Kidney epithelial cell (primary cell): Measurements from ENCODE around the gene ADGRE2. TPM values are rescaled to one million over a fixed set of nuclear protein-coding genes. Genes with fewer than 3 reads are reported as not detected.

ENCODE experiments used
- DNase-seq: peaks from one replicate; pipeline ENCODE4 v3.0.0-alpha.2; 2010; ENCODE audit warnings: low read depth
- H3K27me3 ChIP-seq: 2 replicates; pipeline ENCODE4 v1.6.0; 2011; ENCODE audit warnings: low read length; ENCODE audit not compliant: control insufficient read depth, insufficient read depth
- H3K36me3 ChIP-seq: 2 replicates; pipeline ENCODE4 v1.5.1; 2011; ENCODE audit warnings: low read length; ENCODE audit not compliant: control insufficient read depth, insufficient read depth
- H3K4me3 ChIP-seq: 2 replicates; pipeline ENCODE4 v1.5.1; 2011; ENCODE audit warnings: low read depth, mild to moderate bottlenecking, control low read depth, low read length
- total RNA-seq: library from RNA; depleted of rRNA; stranded (reverse); fragments of >200 nt; gene quantifications from 2 replicates; pipeline ENCODE4 v1.2.3, GENCODE V29; 2015
- TF ChIP-seq, protein P1 (sequence below): IDR thresholded peaks from 2 replicates; pipeline ENCODE4 v1.5.1; 2011; ENCODE audit warnings: mild to moderate bottlenecking, moderate library complexity, low read length, control low read depth, inconsistent platforms; ENCODE audit not compliant: insufficient read depth, poor library complexity, severe bottlenecking

ADGRE2 gene
- total RNA-seq, 1 donor from 2014 or later = 0.21 TPM

DNA sequence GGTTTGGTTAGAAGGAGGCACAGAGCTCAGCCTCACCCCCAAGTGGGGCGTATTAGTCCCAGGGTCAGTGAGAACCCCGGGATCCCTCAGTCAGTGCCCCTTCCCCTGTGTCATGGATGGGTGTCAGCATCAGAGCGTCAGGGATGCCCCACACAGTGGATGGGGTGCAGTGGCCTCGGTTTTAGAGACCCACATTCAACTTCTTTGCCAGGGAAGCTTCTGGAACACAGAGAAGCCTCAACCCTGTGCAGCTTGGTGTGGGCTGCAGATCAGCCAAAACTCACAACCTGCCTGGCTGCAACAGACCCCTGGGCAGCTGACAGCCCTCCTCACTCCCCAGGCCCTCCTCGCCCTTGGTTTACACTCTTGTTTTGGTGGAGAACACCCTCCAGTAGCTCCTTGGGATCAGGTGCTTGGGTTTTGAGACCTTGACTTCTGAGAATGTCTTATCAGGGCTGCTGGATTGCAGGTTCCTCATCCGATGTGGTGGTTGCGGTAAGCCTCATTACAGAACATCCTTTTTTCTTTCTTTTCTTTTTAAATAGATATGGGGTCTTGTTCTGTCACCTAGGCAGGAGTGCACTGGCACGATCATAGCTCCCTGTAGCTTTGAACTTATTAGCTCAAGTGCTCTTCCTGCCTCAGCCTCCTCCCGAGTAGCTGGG is 77.5 kb downstream of the ADGRE2 start:
- Histone ChIP-seq H3K4me3 (no peak overlapping the region), H3K36me3 (no peaks in the 10 kb centered on the region), H3K27me3 (no peaks in the 10 kb centered on the region)
- no peak for DNase-seq
- TF ChIP-seq, protein P1, sequence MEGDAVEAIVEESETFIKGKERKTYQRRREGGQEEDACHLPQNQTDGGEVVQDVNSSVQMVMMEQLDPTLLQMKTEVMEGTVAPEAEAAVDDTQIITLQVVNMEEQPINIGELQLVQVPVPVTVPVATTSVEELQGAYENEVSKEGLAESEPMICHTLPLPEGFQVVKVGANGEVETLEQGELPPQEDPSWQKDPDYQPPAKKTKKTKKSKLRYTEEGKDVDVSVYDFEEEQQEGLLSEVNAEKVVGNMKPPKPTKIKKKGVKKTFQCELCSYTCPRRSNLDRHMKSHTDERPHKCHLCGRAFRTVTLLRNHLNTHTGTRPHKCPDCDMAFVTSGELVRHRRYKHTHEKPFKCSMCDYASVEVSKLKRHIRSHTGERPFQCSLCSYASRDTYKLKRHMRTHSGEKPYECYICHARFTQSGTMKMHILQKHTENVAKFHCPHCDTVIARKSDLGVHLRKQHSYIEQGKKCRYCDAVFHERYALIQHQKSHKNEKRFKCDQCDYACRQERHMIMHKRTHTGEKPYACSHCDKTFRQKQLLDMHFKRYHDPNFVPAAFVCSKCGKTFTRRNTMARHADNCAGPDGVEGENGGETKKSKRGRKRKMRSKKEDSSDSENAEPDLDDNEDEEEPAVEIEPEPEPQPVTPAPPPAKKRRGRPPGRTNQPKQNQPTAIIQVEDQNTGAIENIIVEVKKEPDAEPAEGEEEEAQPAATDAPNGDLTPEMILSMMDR = no peak

DNA sequence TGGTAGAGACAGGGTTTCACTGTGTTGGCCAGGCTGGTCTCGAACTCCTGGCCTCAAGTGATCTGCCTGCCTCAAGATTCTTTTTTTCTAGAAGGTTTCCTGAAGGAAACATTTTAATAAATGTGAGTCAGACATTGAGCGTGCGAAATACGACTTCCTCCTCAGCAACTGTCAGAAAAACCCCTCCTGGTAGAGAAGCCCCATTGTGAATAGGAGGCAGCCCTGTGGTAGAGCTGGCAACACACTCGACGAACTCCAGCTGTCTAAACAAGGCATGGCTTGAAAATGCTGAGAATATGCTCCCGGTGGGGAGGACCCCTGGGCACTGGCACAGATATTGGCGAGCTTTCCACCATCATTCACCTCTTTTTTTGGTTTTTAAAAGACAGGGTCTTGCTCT is 78.7 kb downstream of the ADGRE2 start:
- Histone ChIP-seq H3K4me3 (no peak overlapping the region), H3K36me3 (no peaks in the 10 kb centered on the region), H3K27me3 (no peaks in the 10 kb centered on the region)
- DNase-seq = no peak
- TF ChIP-seq, protein P1 = no peak

DNA sequence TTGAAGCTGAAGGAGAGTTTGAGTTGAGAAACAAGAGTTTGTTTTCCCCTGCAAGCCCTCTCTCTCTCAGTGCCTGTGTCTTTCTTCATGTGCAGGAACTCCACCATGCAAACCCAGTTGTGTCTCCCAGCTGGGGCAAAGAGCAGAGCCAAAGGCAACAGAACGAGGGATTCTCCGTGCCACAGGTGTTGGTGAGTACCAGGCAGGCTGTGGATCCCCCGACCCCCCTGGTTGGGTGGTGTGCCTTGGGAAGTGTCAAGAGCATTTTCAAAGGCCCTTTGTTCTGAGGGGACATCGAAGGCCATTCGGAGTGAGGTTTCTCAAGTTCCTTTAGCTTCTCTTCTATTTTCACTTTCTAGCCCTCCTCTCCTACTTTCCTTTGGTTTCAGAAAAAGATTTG is 82.9 kb downstream of the ADGRE2 start:
- H3K27me3 ChIP-seq = no peaks in the 10 kb centered on the region
- no peak for DNase-seq
- no peak overlapping the region for H3K4me3 ChIP-seq
- H3K36me3 ChIP-seq = no peaks in the 10 kb centered on the region
- TF ChIP-seq, protein P1 = no peak

DNA sequence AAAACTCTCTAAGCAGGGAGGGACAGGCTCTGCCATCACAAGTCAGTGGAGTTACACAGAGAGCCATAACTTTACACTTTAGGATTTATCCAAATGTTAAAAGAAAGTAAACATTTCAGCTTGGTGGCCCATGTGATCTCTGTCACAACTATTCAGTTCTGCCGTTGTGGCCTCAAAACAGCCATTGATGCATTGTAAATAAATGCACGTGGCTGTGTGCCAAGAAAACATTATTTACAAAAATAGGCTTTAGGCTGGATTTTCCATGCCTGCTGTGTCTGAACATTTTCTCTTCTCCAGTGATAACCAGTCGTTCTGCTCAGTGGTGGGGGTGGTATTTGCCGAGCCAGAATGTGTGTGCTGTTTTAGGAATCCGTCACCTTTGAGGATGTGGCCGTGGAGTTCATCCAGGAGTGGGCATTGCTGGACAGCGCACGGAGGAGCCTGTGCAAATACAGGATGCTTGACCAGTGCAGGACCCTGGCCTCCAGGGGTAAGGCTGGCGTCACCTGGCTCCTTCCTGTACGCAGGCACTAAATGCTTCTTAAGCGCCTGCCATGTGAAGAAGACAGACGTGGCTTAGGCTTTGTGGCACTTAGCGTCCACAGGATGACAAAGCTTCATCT is 83.6 kb downstream of the ADGRE2 start:
- Histone ChIP-seq H3K36me3 (no peaks in the 10 kb centered on the region), H3K27me3 (no peaks in the 10 kb centered on the region), H3K4me3 (no peak overlapping the region)
- DNase-seq = no peak
- TF ChIP-seq, protein P1 = no peak

DNA sequence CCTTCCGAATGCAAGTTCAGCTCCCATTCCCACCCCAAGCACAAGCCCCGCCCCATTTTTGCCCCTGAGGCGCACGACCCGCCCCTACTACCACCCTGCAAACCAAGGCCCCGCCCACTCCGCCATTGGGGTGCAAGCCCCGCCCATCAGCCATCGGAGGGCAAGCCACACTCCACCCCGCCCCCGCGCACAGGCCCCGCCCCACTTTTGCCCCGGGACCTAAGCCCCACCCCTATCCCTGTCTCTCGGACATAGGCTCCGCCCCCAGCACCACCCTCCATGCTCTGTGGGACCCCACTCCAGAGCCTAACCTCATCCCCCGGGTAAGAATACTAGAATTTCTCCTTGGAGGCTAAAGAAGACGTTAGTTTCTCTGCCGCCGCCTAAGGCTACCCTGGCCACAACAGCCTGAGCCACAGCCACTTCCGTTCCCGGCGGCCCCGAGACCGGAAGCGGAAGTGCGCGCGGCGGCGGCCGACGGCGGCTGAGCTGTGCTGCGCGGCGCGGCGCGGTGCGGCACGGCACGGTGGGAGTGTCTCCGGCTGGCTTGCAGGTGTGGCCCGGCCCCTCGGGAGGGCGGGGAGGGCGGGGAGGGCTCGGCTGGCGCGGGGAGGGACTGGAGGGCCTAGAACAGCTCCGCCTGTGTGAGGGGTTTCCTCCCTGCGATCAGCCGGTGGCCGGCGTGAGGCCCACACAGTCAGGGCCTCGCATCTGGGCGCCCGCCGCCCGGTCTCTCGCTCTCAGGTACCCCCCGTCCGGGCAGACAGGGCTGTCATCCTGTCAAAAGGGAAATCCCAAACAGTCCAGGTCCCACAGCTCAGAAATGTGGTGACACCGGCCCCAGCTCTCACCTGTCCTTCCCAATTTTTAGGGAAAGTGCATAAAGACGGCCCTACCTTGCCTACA is 88.5 kb downstream of the ADGRE2 start, which contains the start of gene ZNF333:
Gene ZNF333 (plus strand): TSS at position 451 of the 906 bp plus-strand sequence. CDS start 3,444 bp downstream, outside the sequence.
- peak within 1 kb of the TSS; percentile 55 for H3K4me3 ChIP-seq
- peak; percentile 56 for DNase-seq
- H3K36me3 ChIP-seq = no peaks in the 10 kb centered on the region
- H3K27me3 ChIP-seq = no peaks in the 10 kb centered on the region
- TF ChIP-seq, protein P1 = no peak
